KMS-11 (cell line): ENCODE results near the gene MSI2.
A peak's percentile ranks its signal among the peaks of the same experiment; 100 is the strongest.

ENCODE experiments used
- H2AFZ ChIP-seq: fragments of 200-600 bp; sonication (generic); 2 replicates; pipeline ENCODE4 v1.6.1; 2016; ENCODE audit warnings: antibody characterized with exemption, mixed run types, low read depth
- H3K27ac ChIP-seq: fragments of 200-600 bp; sonication (generic); 2 replicates; pipeline ENCODE4 v1.6.1; 2016; ENCODE audit warnings: mild to moderate bottlenecking, mixed run types
- H3K27me3 ChIP-seq: fragments of 200-600 bp; sonication (generic); 2 replicates; pipeline ENCODE4 v1.6.1; 2017; ENCODE audit warnings: mild to moderate bottlenecking, low read depth, mixed run types, moderate library complexity; ENCODE audit not compliant: insufficient read depth
- H3K36me3 ChIP-seq: fragments of 200-600 bp; sonication (generic); 2 replicates; pipeline ENCODE4 v1.6.1; 2017; ENCODE audit warnings: mild to moderate bottlenecking, mixed run types; ENCODE audit not compliant: insufficient read depth
- H3K4me1 ChIP-seq: fragments of 200-600 bp; sonication (generic); 2 replicates; pipeline ENCODE4 v1.6.1; 2016; ENCODE audit warnings: mild to moderate bottlenecking, low read depth, mixed run types; ENCODE audit not compliant: poor library complexity, severe bottlenecking
- H3K4me2 ChIP-seq: fragments of 200-600 bp; sonication (generic); 2 replicates; pipeline ENCODE4 v1.7.0; 2016; ENCODE audit warnings: mild to moderate bottlenecking, mixed run types
- H3K4me3 ChIP-seq: fragments of 200-600 bp; sonication (generic); IDR thresholded peaks from 2 replicates; pipeline ENCODE4 v1.6.1; 2017; ENCODE audit warnings: low read depth, low read length, mixed read lengths; ENCODE audit not compliant: insufficient read depth
- H3K79me2 ChIP-seq: fragments of 200-600 bp; sonication (generic); 2 replicates; pipeline ENCODE4 v1.6.1; 2016; ENCODE audit warnings: low read depth, mixed run types; ENCODE audit not compliant: insufficient read depth
- H3K9ac ChIP-seq: fragments of 200-600 bp; sonication (generic); 2 replicates; pipeline ENCODE4 v1.6.1; 2016; ENCODE audit warnings: mild to moderate bottlenecking, mixed run types
- H4K20me1 ChIP-seq: fragments of 200-600 bp; sonication (generic); 2 replicates; pipeline ENCODE4 v1.6.1; 2016; ENCODE audit warnings: mild to moderate bottlenecking, mixed run types; ENCODE audit not compliant: insufficient read depth
- TF ChIP-seq, protein P1 (sequence below): fragments of 200-600 bp; sonication (generic); conservative IDR thresholded peaks from 2 replicates; pipeline ENCODE4 v1.6.1; 2017; ENCODE audit warnings: low read depth, mild to moderate bottlenecking, antibody characterized with exemption, low read length, moderate library complexity, mixed read lengths

The MSI2 gene

DNA sequence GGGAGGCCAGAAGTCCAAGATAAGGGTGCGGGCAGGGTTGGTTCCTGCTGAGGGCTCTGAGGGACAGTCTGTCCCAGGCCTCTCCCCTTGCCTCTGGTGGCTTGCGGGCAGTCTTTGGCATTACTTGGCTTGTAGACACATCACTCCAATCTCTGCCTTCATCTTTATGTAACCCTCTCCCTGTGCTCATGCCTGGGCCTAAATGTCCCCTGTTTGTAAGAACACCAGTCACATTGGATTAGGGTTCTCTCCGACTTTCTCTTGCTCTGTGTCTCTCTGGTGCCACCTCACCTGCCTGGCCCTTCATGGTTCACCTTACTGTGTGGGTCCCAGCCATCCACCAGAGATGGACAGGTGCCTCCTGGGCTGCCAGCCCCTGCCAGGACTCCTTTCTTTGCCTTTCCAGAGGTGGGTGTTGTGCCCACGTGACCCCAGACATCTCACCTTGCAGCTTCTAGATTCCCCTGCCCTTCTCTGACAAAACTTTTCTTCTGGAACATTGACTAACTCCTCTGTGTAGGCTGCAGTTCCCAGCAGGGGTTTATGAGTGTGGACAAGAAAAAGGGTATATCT is 205.8 kb downstream of the MSI2 start:
- H3K4me1 ChIP-seq = peaks cover 99% of the 10 kb centered on the region
- H3K79me2 ChIP-seq = peaks cover 82% of the 10 kb centered on the region

DNA sequence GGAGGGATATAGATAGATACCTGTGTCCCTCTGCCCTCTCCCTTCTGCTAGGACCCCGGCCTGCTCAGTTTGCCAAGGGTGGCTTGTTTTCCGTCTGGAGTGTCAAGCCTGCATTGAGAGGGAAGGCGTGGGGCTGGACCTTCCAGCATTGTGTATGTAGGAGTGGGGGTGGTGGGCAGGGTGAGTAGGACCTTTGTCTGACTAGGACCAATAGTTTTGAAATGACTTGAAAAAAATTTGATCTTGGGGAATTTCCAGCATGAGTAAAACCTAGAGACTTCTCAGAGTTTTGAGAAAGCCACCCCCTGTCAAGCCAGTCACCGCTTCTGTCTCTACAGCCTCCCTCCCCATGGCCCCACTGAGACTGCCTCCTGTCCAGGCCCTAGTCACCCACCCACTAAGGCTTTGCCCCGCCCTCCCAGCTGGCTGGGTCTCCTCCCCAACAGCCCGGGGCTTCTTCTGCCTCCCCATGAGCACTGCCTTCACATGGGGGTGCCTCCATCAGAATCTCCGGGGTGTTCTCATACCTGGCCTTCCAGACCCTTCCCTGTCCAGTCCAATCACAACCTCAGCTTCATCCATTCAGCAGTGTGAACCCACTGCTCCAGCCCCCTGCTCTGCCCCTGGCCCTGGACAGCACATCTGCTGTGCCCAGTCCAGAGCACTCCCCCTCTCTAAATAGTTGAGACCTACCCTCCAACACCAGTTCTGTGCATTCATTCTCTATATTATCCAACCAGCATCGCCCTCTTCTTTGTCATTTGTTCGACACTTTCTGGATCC is 207.0 kb downstream of the MSI2 start:
- H4K20me1 ChIP-seq = no peaks in the 10 kb centered on the region
- peaks cover 83% of the 10 kb centered on the region for H3K79me2 ChIP-seq
- H3K27ac ChIP-seq = peak overlapping the region; percentile 98
- H3K4me3 ChIP-seq = peak overlapping the region; percentile 26
- peak overlapping the region; percentile 81 for H3K4me2 ChIP-seq
- H2AFZ ChIP-seq = no peak overlapping the region
- no peaks in the 10 kb centered on the region for H3K27me3 ChIP-seq
- H3K9ac ChIP-seq = peak overlapping the region; percentile 85
- H3K4me1 ChIP-seq = peaks cover 94% of the 10 kb centered on the region
- H3K36me3 ChIP-seq = no peaks in the 10 kb centered on the region
- TF ChIP-seq, protein P1, sequence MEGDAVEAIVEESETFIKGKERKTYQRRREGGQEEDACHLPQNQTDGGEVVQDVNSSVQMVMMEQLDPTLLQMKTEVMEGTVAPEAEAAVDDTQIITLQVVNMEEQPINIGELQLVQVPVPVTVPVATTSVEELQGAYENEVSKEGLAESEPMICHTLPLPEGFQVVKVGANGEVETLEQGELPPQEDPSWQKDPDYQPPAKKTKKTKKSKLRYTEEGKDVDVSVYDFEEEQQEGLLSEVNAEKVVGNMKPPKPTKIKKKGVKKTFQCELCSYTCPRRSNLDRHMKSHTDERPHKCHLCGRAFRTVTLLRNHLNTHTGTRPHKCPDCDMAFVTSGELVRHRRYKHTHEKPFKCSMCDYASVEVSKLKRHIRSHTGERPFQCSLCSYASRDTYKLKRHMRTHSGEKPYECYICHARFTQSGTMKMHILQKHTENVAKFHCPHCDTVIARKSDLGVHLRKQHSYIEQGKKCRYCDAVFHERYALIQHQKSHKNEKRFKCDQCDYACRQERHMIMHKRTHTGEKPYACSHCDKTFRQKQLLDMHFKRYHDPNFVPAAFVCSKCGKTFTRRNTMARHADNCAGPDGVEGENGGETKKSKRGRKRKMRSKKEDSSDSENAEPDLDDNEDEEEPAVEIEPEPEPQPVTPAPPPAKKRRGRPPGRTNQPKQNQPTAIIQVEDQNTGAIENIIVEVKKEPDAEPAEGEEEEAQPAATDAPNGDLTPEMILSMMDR = no peak

More for the DNA sequence above, 205.8 kb downstream of the MSI2 start:
- TF ChIP-seq, protein P1 = no peak
- Histone ChIP-seq H3K27ac (peak overlapping the region; percentile 98), H3K4me2 (peak overlapping the region; percentile 81), H3K4me3 (no peak overlapping the region), H3K27me3 (no peaks in the 10 kb centered on the region), H4K20me1 (no peaks in the 10 kb centered on the region), H3K9ac (peak overlapping the region; percentile 85; the same call in 1 of the 2 replicates), H3K36me3 (no peaks in the 10 kb centered on the region), H2AFZ (no peak overlapping the region)

DNA sequence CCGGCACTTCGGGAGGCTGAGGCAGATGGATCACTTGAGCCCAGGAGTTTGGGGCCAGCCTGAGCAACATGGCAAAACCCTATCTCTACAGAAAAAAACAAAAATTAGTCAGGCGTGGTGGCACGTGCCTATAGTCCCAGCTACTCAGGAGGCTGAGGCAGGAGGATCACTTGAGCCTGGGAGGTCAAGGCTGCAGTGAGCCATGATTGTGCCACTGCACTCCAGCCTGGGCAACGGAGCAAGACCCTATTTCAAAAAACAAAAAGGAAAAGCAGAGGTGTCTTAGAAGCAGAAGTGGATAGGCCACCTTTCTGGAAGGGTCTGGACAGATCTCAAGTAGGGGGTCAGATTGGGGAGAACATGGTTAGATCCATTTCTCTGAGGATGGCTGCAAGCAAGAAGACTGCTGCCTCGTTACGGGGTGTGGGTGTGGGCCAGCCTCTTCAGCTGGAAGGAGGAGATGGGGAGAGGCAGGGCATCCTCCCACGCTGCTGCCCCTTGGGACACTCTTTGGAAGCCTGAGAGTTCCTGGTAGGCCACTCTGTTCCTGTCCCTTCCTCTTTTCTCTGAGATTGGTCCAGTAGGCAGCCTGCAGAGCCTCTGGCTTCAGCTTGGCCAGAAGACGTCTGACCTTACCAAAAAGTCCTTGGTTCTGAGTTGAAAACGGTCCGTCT is 208.0 kb downstream of the MSI2 start:
- peak overlapping the region; percentile 81; the same call in 1 of the 2 replicates for H3K4me2 ChIP-seq
- H3K27ac ChIP-seq = peak overlapping the region; percentile 98
- no peak overlapping the region for H3K4me3 ChIP-seq
- no peak overlapping the region for H2AFZ ChIP-seq
- peaks cover 94% of the 10 kb centered on the region for H3K4me1 ChIP-seq
- no peaks in the 10 kb centered on the region for H3K36me3 ChIP-seq
- H4K20me1 ChIP-seq = no peaks in the 10 kb centered on the region
- no peaks in the 10 kb centered on the region for H3K27me3 ChIP-seq
- H3K79me2 ChIP-seq = peaks cover 80% of the 10 kb centered on the region
- TF ChIP-seq, protein P1 = no peak
- peak overlapping the region; percentile 85; the same call in 1 of the 2 replicates for H3K9ac ChIP-seq

DNA sequence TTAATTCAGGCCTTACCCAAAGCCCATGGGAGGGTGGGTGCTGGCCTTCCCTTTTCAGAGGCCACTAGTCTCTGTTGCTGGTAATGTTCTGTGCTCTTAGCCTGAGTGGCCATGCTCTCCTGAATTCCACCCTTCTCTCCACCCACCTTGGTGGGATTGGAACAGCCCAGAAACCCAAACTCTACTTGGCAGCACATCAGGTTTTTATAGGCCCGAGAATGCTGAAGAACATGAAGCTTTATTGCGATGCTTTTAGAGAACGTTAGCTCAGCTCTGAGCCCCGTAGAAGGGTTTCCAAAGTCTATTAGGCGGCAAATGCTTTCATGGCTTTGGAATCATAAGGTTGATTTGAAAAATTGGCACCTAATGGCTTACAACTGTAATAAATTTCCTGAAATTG is 209.3 kb downstream of the MSI2 start:
- no peak overlapping the region for H3K4me2 ChIP-seq
- H3K27ac ChIP-seq = no peak overlapping the region; the same call in 1 of the 2 replicates
- TF ChIP-seq, protein P1 = no peak

More for the DNA sequence above, 209.3 kb downstream of the MSI2 start:
- Histone ChIP-seq H3K4me1 (peaks cover 94% of the 10 kb centered on the region), H3K36me3 (no peaks in the 10 kb centered on the region), H3K4me3 (no peak overlapping the region), H4K20me1 (no peaks in the 10 kb centered on the region), H3K27me3 (no peaks in the 10 kb centered on the region), H3K79me2 (peaks cover 81% of the 10 kb centered on the region), H2AFZ (no peak overlapping the region), H3K9ac (no peak overlapping the region)
